Measurements from ENCODE around the gene ARHGEF19.
"Not testable (repeated sequence)": the region's sequence is repeated elsewhere in the genome, so short reads cannot be mapped to it uniquely, and the experiment has no call there.

Gene ARHGEF19

GRCh38 chr1:16244650-16245285, 32.3 kb upstream of the ARHGEF19 start:
- no peak for DNase-seq (ENCODE audit: low spot score)

DNA sequence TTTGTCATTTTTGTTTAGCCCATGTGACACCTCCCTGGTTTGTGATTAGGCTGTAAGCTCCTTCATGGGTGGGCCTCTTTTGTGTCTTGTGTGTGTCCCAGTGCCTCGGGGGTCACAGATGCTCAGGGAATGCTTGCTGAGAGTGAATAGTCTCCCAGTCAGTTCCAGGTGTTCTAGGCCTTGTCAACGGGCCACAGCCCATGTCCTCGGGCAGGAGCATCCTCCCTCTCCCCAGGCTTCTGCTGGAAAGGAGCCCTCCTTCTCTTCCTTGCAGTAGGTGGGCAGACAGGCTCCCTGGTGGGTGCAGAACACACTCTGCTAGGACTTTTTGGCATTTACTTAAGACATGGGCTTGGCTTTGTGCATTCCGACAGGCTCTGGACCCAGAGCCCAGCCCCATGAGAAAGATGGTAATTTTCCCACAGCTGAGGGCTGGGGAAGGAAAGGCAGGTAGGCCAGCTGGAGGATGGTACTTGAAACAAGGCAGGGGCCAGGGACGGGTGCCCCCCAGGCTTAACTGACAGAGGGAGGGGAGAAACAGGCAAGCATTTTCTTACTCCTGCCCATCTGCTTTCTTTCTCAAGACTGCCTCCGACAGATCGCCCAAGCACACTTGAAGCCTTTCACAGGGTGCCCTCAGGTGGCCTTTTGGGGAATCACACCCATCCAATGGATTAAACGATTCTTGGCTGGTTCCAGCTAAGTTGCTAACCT, 31.6 kb upstream of the ARHGEF19 start:
- peak; percentile 70 for DNase-seq (ENCODE audit: low spot score)

DNA sequence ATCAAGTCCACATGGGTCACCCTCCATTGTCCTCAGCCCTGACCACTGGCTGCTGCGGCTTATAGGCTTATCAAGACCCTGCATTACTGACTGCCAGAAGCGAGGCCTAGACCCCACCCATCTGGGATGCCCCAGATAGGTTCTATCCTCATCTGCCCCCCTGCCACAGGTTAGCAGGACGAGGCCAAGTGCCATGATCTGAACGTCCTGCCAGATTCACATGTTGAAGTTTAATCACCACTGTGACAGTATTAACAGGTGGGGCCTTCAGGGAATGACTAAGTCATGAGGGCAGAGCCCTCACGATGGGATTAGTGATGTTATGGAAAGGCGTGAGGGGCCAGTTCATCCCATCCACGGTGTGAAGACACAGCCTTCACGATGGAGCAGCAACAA, 30.8 kb upstream of the ARHGEF19 start:
- no peak for DNase-seq (ENCODE audit: low spot score)

- DNase-seq (ENCODE audit: low spot score) = no peak
Measured at GRCh38 chr1:16242556-16243214, 30.2 kb upstream of the ARHGEF19 start.

GRCh38 chr1:16241221-16241708, 28.8 kb upstream of the ARHGEF19 start:
- no peak for DNase-seq (ENCODE audit: low spot score)

- no peak for DNase-seq (ENCODE audit: low spot score)
Measured at GRCh38 chr1:16239972-16240491, 27.6 kb upstream of the ARHGEF19 start.

DNA sequence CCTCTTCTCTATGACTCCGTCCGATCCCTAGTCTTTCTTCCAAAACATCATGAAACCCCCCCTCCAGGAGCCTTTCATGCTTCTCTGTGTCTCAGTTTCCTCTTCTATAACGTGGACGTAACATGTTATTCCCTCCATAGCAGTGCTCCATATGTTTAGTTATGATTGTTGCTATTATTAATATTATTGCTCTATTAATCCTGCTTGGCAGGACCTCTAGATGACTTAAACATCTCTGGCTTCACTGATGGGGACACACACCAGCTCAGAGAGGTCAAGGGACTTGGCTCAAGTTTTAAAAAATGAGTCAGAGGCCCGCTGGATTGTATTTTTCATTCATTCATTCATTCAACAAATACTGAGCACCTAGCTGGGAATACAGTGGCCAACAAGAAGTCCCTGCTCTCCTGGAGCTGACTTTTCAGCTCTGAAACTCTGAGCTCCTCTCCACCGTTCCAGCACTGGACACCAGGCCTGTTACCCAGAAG, 24.9 kb upstream of the ARHGEF19 start:
- DNase-seq (ENCODE audit: low spot score) = no peak

- peak; percentile 96 for DNase-seq (ENCODE audit: low spot score)
Measured at GRCh38 chr1:16236511-16237342, 24.3 kb upstream of the ARHGEF19 start, which contains the start of gene CPLANE2. Gene CPLANE2, minus strand, starts transcription at chr1:16237183. Its CDS starts 441 bp downstream, at chr1:16236742.

DNA sequence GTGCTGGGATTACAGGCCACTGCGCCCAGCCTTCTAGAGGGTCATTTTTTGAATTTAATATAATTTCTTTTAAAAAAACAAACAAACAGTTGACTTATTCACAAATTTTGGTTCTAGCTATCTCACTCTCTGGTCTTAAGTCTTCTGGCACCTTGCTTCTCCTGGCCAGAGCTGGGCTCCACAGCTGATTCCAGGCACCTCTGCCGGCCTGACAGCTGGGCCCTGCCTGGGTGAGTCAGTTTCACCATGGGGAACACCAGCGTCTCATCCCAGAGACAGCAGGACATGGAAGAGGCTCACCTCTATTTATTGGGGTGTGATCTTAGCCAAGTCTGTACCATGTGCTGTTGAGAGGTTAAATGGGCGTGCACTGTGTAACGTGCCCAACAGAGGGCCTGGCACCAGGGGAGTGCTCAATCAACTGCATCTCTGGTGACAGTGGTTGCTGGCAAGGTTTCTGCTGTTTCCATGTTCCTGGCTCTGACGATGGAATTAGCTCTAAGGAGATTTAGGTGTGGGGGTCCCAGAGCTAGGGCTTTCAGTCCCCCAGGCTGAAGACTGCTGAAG, 23.6 kb upstream of the ARHGEF19 start:
- DNase-seq (ENCODE audit: low spot score) = peak; percentile 56

- no peak for DNase-seq (ENCODE audit: low spot score)
Measured at GRCh38 chr1:16235347-16235746, 22.9 kb upstream of the ARHGEF19 start.

DNA sequence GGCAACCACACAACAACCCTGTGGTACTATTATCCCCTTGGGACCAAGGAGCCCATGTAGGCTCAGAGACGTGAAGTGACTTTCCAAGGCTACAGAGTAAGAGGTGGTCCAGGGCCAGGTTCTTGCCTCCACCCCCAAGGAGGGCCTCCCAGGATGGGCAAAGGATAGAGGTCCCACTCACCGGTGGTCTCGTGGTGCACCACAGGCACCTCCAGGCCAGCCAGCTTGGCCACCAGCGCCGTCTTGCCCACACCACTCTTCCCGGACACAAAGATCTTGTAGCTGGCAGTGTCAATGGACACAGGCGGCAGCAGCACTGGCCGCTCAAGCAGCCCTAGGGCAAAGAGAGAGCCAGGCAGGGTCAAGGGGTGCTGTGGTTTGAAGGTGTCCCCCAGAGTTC, 21.0 kb upstream of the ARHGEF19 start:
- DNase-seq (ENCODE audit: low spot score) = no peak

DNA sequence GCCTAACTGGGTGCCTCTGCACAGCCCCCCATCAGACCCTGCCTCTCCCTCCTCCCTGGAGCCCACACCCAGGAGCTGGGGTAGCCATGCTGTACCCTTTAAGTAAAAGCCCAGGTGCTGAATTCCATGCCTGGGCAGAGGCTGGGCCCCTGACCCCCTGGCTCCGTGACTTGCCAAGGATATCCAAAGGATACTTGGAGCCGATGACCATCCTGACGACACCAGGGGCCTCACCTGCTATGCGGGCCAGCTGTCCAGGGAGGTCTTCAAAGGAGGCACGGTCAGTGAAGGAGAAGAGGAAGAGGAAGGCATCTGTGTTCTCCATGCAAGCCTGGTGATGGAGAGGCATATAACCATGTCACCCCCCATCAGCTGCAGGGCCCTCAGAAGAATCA, 19.9 kb upstream of the ARHGEF19 start:
- DNase-seq (ENCODE audit: low spot score) = no peak

DNA sequence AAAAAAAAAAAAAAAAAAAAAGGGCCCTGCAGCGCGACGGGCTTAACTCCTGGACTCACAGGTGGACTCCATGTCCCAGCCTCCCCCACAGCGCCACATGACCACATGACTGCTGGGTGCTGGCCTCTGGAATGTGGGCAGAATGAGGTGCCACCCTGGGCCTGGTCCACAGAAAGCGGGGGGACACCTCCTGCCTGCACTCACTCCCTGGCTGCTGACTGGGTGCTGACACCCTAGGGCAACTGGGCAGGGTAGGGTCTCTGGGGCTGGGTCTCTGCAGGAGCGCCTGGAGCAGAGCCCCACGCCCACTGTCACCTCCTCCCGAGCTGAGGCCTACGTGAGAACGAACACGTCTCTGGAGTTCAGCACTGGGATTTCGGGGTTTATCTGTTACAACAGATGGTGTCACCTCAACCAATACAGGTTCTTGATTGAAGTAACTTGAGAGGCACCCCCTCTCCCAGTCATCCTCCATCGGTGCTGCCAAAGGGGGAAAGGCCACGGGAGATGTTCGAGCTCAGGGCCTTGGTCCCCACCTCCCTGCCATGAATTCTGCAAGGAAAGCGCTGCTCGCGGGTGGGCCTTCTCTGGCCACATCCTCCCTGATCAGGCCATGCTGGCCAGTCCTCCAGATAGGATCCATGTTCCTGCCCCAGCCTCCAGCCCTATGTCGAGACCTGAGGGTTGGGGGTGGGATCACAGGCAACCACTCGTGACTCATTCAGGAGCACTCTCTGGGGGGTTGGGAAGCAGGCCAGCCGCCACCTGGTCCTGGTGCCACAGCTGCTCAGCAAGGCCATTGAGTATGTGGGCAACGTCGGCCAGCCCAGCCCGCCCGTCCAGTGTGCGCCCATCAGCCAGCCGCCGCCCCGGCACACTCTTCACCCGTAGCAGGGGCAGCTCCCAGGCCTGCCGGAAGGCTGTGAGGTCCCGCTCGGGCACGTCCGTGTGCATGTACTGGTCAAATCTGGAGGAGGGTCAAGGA, 19.2 kb upstream of the ARHGEF19 start:
- no peak for DNase-seq (ENCODE audit: low spot score)

- DNase-seq (ENCODE audit: low spot score) = no peak
Measured at GRCh38 chr1:16230744-16231143, 18.3 kb upstream of the ARHGEF19 start.

- no peak for DNase-seq (ENCODE audit: low spot score)
Measured at GRCh38 chr1:16229976-16230740, 17.7 kb upstream of the ARHGEF19 start.

DNA sequence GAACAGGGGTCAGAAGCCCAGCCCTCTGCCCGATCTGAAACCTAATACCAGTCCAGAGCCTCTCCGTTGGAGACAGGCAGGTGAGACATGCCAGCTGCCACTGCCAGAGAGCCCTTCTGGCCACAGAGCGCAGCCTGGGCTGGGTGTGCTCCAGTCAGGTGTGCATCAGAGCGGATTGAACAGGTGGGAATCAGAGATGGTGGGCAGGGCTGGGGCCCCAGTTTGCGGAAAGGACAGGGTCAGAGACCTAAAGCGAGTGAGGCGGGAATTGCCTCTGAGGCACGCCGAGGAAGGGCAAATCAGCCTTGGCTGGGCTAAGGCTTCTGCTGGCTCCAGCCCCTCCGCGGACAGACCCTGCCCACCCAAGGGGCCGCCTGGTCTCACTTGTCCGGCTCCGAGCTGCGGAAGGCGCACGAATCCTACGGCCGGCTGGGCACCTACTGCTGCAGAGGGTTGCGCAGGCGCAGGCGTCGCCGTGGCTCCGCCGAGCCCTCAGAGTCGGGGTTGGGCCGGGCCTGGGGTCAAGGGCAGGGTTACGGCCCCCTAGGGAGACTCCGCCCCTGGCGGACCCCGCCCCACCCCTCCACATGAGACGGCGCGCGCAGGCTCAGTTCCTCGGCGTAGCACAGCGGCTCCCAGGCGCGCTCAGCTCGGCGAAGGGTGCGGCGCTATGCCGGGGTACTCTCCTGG, 14.2 kb upstream of the ARHGEF19 start:
- no peak for DNase-seq (ENCODE audit: low spot score)

DNA sequence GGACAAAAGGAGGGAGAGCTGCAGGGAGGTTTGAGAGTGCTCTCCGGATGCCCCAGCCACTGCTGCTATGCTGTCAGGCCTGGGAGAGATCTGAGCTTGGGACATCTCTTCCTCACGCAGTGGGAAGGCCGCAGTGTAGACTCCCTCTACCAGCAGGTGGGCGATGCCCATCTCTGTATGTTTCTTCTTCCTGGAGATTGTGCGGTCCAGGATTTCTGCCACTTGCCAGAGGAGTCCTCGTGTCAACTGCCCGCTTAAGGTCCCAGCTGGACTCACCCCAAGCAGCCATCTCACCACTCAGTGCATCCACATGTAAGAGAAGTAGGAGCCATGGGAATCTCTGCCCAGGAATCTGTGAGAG, 13.7 kb upstream of the ARHGEF19 start:
- DNase-seq (ENCODE audit: low spot score) = no peak

GRCh38 chr1:16224472-16224871, 12.0 kb upstream of the ARHGEF19 start:
- DNase-seq (ENCODE audit: low spot score) = no peak

GRCh38 chr1:16222716-16223115, 10.3 kb upstream of the ARHGEF19 start:
- DNase-seq (ENCODE audit: low spot score) = not testable (repeated sequence)
